GM21786 (cell line): ENCODE results near the gene MED10.

ENCODE experiments used
- ATAC-seq: cut with Tn5 transposase; IDR thresholded peaks from one replicate; pipeline ENCODE4 v1.9.1; 2021; ENCODE audit not compliant: unreplicated experiment

The MED10 gene

DNA sequence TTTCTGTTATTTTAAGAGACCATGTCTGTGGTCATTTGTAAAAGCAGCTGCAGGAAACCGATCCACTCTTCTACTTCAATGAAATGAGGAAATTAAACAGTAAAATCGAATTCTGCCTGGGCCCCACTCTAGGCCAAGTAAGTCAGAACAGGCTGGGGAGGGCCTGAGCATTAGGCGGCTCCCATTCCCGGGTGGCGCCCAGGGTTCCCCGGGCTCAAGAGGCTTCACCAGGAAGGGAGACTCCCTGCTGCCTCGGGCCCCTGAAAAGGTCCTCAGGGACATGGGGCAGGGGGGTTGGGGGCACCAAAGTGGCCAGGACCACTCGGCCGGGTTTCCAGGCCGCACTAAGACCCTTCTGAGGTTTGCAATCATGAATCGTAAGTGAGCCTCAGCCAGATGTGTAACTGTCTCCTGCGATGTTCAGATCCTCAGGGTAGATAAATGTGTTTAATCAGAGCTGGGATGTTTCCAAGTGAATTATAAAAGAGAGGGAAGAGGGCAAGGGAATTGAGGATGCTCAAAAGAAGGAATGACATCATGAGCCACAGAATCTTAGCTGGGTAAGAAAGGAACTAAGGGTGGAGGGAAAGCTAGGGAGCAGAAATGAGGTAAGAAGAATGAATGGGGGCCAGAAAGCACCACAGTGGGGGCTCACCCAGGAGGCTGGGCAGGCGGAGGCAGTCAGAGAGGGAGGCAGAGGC is 24.6 kb downstream of the MED10 start:
- ATAC-seq = no peak

GRCh38 chr5:6350277-6351090 is 27.9 kb downstream of the MED10 start:
- ATAC-seq = no peak

DNA sequence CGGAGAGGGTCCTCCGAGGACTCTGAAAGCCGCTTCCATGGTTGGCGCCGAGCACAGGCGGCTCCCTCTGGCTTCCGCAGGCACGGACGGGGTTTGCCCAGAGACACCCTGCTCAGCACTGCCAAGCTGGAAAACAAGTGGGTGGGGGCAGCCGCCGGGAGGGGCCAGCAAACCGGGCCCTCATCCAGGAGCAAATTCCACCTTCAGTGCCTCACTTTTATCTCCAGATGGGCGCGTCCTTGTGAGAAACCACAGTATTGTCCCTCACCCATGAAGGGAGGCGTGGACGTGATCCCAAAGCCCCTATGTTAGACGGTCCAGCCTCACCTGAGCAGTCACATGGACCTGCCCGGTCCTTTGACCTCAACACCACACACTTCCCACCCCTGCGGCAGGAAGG is 29.0 kb downstream of the MED10 start:
- no peak for ATAC-seq

GRCh38 chr5:6348476-6349000 is 29.8 kb downstream of the MED10 start:
- no peak for ATAC-seq

DNA sequence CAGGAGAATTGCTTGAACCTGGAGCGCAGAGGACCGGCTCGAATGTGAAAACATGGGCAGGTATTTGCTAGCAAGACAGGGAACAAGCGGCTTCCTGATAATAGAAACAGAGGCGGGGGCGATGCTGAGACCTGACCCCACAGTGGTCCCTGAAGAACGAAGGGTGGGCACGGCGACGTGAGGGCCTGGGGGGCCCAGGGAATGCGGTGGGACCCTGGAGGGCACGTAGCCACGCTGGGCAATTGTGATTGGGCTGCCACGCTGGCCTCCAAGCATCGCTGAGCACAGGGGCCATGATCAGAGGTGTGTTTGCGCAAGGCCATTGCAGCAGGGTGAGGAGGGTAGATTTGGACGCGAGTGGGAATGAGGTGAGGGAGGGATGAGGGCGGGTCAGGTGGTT is 30.7 kb downstream of the MED10 start:
- ATAC-seq = no peak

DNA sequence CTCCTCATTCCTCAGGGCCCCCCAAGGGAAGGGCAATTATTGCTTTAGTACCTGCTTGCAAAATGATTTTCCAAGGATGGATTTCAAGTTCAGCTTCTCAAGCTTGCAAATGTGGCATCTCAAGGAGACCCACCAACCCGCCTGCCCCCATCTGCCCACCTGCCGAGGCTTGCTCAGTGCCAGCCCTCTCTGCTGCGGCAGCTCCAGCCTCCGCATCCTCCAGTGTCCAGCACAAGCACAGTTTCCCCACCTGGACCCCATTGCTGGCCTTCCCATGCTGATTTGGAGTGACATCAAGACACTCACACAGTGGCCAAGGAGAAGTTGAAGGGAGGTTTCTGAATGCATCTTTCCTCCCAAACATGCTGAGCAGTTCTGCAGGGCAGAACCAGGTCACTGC is 31.2 kb downstream of the MED10 start:
- ATAC-seq = no peak

DNA sequence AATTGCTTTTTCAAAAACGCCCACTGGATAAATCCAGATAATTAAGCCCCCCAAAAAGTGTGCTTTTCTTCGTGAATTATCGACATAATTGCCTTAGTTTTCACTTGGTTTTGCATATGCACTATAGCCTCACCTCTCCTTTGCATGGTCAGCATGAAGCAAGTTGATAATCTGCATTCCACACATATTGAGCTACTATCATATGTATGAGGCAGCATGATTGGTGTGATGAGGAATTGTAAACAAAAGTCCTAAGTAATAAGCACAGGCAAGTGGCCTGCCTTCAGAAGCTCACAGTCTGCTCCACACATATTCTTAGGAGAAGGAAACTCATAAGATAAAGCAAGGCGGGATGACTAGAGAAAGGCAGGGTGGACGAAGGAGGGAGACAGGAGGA is 33.8 kb downstream of the MED10 start:
- no peak for ATAC-seq

DNA sequence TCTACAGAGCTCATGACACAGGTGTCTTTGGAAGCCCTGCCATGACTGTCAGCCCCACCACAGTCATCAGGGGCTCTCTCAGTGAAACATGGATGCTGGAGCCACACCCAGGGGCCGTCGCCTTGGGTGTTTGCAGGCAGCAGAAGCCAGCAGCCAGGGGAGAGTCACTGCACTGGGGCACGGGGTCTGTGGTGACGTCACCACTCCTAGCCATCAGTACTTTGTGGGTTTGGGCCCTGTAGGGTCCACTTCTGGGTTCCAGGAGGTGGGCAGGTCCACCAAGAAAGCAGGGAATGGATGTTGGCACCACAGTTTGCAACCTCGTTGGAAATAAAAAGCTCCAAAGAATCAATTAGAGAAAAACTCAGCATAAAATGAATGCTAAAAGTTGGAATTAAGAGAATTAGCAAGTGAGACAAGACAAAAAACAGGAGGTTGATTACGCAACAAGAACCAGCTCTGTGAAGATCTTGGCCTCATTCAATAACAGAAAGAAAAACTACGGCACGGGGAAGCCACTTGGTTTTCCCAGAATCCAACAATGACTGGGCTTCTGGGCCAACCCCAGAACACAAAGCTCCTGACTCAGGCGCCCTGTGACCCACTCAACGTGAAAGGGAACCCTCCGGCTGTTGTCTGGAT is 34.3 kb downstream of the MED10 start:
- no peak for ATAC-seq

GRCh38 chr5:6342689-6343315 is 35.5 kb downstream of the MED10 start:
- ATAC-seq = no peak

DNA sequence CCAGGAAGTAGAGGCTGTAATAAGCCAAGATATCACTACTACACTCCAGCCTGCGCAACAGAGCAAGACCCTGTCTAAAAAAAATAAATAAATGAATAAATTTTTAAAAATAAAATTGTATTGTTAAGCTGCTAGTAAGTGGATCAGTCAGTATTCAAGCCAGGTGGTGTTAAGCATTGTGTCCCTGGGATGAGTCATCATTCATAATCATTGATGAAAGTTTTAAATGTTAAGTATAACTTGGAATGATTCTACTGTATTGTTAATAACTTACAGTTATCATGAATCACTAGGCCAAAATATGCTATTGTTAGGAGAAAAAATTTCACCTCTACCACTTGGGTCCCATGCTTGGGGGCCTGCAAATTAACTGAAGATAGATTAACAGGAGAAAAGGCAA is 38.2 kb downstream of the MED10 start:
- no peak for ATAC-seq

DNA sequence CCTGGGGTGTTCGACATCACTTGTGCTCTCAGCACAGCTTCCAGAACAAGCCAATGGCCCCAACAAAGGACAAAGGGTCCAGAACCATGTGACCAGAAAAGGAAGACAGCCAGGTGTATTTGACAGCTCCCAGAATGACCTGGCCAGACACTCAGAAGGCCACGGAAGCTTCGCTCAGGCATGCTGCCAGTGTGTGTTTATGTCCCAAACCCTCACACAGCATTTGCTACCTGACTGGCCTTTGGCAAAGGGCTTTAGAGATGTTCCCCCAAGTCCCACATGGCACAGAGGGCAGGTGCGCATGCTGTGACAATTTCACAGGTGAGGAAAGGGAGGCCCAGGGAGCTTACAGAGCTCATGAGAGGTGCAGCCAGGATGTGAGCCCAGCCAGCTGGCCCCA is 39.5 kb downstream of the MED10 start:
- no peak for ATAC-seq

DNA sequence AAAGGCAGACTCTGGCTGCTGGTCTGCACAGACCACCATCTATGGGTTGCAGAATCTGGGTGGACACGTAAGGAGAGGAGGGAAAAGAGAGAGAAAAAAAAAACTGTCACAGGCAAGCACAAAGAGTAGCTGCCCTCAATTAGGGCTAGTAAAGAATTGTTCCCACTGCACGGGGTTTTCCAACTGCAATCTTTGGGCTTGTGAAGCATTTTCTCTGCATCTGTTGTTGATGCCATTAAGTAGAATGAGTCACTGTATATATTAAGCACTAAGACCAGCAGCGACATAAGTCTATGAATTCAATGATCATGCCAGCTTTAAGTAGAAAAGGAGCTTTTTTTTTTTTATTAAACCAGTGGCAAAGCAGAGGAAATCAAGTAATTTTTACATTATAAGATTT is 40.2 kb downstream of the MED10 start:
- no peak for ATAC-seq

DNA sequence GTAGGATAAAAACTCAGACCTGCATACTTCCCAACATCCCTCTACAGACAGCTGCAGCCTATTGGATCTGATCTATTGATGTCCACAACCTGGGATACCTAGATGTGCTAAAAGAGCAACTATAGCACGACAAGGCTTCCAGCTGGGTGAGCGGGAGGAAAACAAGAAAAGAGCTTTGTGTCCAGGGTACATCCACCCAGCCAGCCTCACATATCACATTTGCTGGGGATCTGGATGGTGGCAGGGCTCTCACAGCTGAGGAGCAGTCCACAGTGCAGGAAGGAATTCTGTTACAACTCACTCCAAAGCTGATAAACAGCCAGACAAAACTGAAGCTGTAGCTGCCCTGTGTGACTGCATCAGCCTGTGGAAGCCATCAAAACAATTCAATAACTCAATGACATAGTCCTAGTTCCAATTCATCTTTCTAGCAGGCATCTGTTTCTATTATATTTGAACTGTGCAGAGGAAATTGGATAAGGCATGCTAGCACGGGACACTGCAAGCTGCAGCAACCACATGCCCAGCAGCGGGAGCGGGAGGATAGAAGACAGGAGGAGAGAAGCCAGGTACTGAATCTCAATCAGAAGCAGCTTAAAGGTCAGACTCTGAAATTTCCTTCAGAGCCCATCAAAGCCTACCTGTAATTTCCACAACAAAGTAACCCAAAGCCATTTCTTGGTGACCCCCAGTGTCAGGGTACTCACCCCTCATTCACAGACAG is 45.0 kb downstream of the MED10 start:
- no peak for ATAC-seq

- no peak for ATAC-seq
Measured at GRCh38 chr5:6328173-6328572, 50.2 kb downstream of the MED10 start.

- ATAC-seq = no peak
Measured at GRCh38 chr5:6326776-6327175, 51.6 kb downstream of the MED10 start.

DNA sequence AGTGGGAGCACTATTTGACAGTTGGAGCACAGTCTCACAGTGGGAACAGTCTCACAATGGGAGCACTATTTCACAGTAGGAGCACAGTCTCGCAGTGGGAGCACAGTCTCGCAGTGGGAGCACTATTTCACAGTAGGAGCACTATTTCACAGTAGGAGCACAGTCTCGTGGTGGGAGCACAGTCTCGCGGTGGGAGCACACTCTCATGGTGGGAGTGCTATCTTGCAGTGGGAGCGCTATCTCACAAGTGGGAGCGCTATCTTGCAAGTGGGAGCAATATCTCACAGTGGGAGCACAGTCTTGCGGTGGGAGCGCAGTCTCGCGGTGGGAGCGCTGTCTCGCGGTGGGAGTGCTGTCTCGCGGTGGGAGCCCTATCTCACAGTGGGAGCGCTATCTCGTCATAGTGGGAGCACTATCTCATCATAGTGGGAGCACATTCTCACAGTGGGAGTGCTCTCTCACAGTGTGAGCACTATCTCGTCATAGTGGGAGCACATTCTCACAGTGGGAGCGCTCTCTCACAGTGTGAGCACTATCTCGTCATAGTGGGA is 56.1 kb downstream of the MED10 start:
- ATAC-seq = no peak
